PC-9 (cell line): ENCODE data around the gene IGSF21. TPM values are rescaled to one million over a fixed set of nuclear protein-coding genes. Genes with fewer than 3 reads are reported as not detected.

Experiments
- Bru-seq: library from RNA; stranded (reverse); fragments of 400-500 nt; gene quantifications from one replicate; lab custom pipeline; 2021; lab: Mats Ljungman, UMichigan
- BruChase-seq, 2 experiments: library from RNA; stranded (reverse); fragments of 400-500 nt; gene quantifications; one replicate each; lab custom pipeline; 2021; lab: Mats Ljungman, UMichigan
- BruUV-seq: library from RNA; stranded (reverse); fragments of 400-500 nt; replicated peaks from 2 replicates; lab custom pipeline; 2021; lab: Mats Ljungman, UMichigan
- CTCF ChIA-PET: fragments of 300-600 bp; sonication (Branson Sonifier 250); formaldehyde crosslinking; loops from one replicate; lab custom pipeline; 2022; ENCODE audit warnings: antibody characterized with exemption; lab: Charles Lee
- POLR2A ChIA-PET: fragments of 300-600 bp; sonication (Branson Sonifier 250); formaldehyde crosslinking; loops from one replicate; lab custom pipeline; 2022; ENCODE audit warnings: antibody characterized with exemption; ENCODE audit not compliant: unreplicated experiment; lab: Charles Lee
- DNase-seq, 2 experiments: peaks; one replicate each; pipeline versions ENCODE4 v3.0.0 to v3.0.0-alpha.2; 2015 to 2022; ENCODE audit warnings: mixed read lengths in 1 of 2
- H2AFZ ChIP-seq: fragments of 200-600 bp; sonication (generic); 2 replicates; pipeline ENCODE4 v1.8.1; 2017; ENCODE audit warnings: antibody characterized with exemption
- H3F3A ChIP-seq: fragments of 200-600 bp; sonication (generic); 2 replicates; pipeline ENCODE4 v1.8.1; 2017; ENCODE audit warnings: antibody characterized with exemption, mild to moderate bottlenecking, low read depth; ENCODE audit not compliant: insufficient read depth
- H3K27ac ChIP-seq: fragments of 200-600 bp; sonication (generic); 2 replicates; pipeline ENCODE4 v1.6.1; 2016; ENCODE audit warnings: mixed run types
- H3K27me3 ChIP-seq: fragments of 200-600 bp; sonication (generic); 2 replicates; pipeline ENCODE4 v1.6.1; 2016; ENCODE audit warnings: low read depth, mixed run types; ENCODE audit not compliant: insufficient read depth
- H3K36me3 ChIP-seq: fragments of 200-600 bp; sonication (generic); 2 replicates; pipeline ENCODE4 v1.6.1; 2016; ENCODE audit warnings: low read depth, mixed run types
- H3K4me1 ChIP-seq: fragments of 200-600 bp; sonication (generic); replicated peaks from 2 replicates; pipeline ENCODE4 v1.6.1; 2016; ENCODE audit warnings: mixed run types; ENCODE audit not compliant: insufficient read depth
- H3K4me2 ChIP-seq: fragments of 200-600 bp; sonication (generic); 2 replicates; pipeline ENCODE4 v1.6.1; 2017; ENCODE audit warnings: mixed run types
- H3K4me3 ChIP-seq: fragments of 200-600 bp; sonication (generic); 2 replicates; pipeline ENCODE4 v1.6.1; 2016; ENCODE audit warnings: mixed run types
- H3K79me2 ChIP-seq: fragments of 200-600 bp; sonication (generic); 2 replicates; pipeline ENCODE4 v1.6.1; 2017; ENCODE audit warnings: low read depth, mixed run types
- H3K9me2 ChIP-seq: fragments of 200-600 bp; sonication (generic); 2 replicates; pipeline ENCODE4 v1.8.1; 2017; ENCODE audit warnings: mild to moderate bottlenecking; ENCODE audit not compliant: insufficient read depth
- H3K9me3 ChIP-seq: fragments of 200-600 bp; sonication (generic); 2 replicates; pipeline ENCODE4 v1.8.1; 2016; ENCODE audit warnings: low read depth; ENCODE audit not compliant: insufficient read depth
- H4K20me1 ChIP-seq: fragments of 200-600 bp; sonication (generic); 2 replicates; pipeline ENCODE4 v1.8.1; 2017; ENCODE audit not compliant: insufficient read depth
- CTCF ChIP-seq: fragments of 200-600 bp; sonication (generic); conservative IDR thresholded peaks from 2 replicates; pipeline ENCODE4 v1.6.1; 2017; ENCODE audit warnings: mixed run types, antibody characterized with exemption, mild to moderate bottlenecking, moderate library complexity
- EZH2 ChIP-seq: fragments of 200-600 bp; sonication (generic); IDR thresholded peaks from 2 replicates; pipeline ENCODE4 v1.8.0; 2017; ENCODE audit warnings: antibody characterized with exemption, low read depth
- intact Hi-C: fragments of 100-400 bp; cut with micrococcal nuclease; formaldehyde crosslinking; loops from one replicate; pipeline ENCODE4 v1.10.0; 2022; ENCODE audit not compliant: unreplicated experiment
- long read RNA-seq: library from polyadenylated mRNA; stranded (forward); transcript quantifications from one replicate; pipeline ENCODE4 v2.0.0, GENCODE V29; 2022
- total RNA-seq: library from RNA; stranded (reverse); gene quantifications from 2 replicates; pipeline ENCODE4 v1.2.3, GENCODE V29; 2021

Gene IGSF21
- total RNA-seq (not detected in 2 replicates), Bru-seq, nascent RNA (percentile 0 among the genes with signal in this experiment), BruChase-seq, experiment 1, labeled RNA remaining after a 2-hour chase (not detected), BruChase-seq, experiment 2, labeled RNA remaining after a 6-hour chase (not detected)
- long read RNA-seq, result 0 reads

GRCh38 chr1:18107369-18108298 is at the start of gene IGSF21:
Gene IGSF21, plus strand, starts transcription at chr1:18107798. Its CDS starts 331 bp downstream, at chr1:18108129.
- H2AFZ ChIP-seq, result no peak within 1 kb of the TSS
- no peaks in the 10 kb centered on the region for H3F3A ChIP-seq
- peaks cover 3% of the 10 kb centered on the region; the same call in 1 of the 2 replicates for H3K27me3 ChIP-seq
- no peak within 1 kb of the TSS for H3K4me3 ChIP-seq
- no peaks in the 10 kb centered on the region for H3K36me3 ChIP-seq
- H4K20me1 ChIP-seq, result no peaks in the 10 kb centered on the region
- no peak within 1 kb of the TSS for H3K27ac ChIP-seq
- ChIA-PET POLR2A (interaction anchor here (0.7 kb wide), 1 partner anchor 699 kb away, joined by 3 read pairs; no protein-coding TSS in a partner anchor), CTCF (no interaction called here)
- no peaks in the 10 kb centered on the region for H3K4me1 ChIP-seq
- H3K79me2 ChIP-seq, result no peaks in the 10 kb centered on the region
- TF ChIP-seq EZH2 (no peak), CTCF (no peak)
- no peak within 1 kb of the TSS for H3K4me2 ChIP-seq
- H3K9me2 ChIP-seq, result no peaks in the 10 kb centered on the region
- no TSS peak for BruUV-seq
- DNase-seq, result no peak
- H3K9me3 ChIP-seq, result no peaks in the 10 kb centered on the region
- intact Hi-C loops, result no loop called here

GRCh38 chr1:18058206-18058921 is 49.2 kb upstream of the IGSF21 start:
- BruUV-seq, result no TSS peak
- CTCF ChIA-PET, result no interaction called here
- TF ChIP-seq EZH2 (no peak), CTCF (no peak)
- Histone ChIP-seq H3K27ac (no peak overlapping the region), H3K9me3 (no peaks in the 10 kb centered on the region), H4K20me1 (no peaks in the 10 kb centered on the region), H3F3A (no peaks in the 10 kb centered on the region), H3K79me2 (no peaks in the 10 kb centered on the region), H3K4me2 (no peak overlapping the region), H3K4me3 (no peak overlapping the region), H3K36me3 (no peaks in the 10 kb centered on the region), H3K27me3 (peaks cover 66% of the 10 kb centered on the region), H3K4me1 (no peaks in the 10 kb centered on the region), H2AFZ (no peak overlapping the region), H3K9me2 (no peaks in the 10 kb centered on the region)
- POLR2A ChIA-PET, result no interaction called here
- intact Hi-C loops, result no loop called here
- DNase-seq, result no peak

GRCh38 chr1:18058981-18059605 is 48.5 kb upstream of the IGSF21 start:
- H3K79me2 ChIP-seq, result no peaks in the 10 kb centered on the region
- intact Hi-C loops, result no loop called here
- BruUV-seq, result no TSS peak
- H3K9me2 ChIP-seq, result no peaks in the 10 kb centered on the region
- H2AFZ ChIP-seq, result no peak overlapping the region
- no peak overlapping the region for H3K4me3 ChIP-seq
- H3K27ac ChIP-seq, result no peak overlapping the region
- no peaks in the 10 kb centered on the region for H3F3A ChIP-seq
- H3K4me2 ChIP-seq, result no peak overlapping the region
- H3K36me3 ChIP-seq, result no peaks in the 10 kb centered on the region
- POLR2A ChIA-PET, result no interaction called here
- H4K20me1 ChIP-seq, result no peaks in the 10 kb centered on the region
- CTCF ChIA-PET, result no interaction called here
- TF ChIP-seq CTCF (no peak), EZH2 (no peak)
- no peak for DNase-seq
- H3K27me3 ChIP-seq, result peaks cover 62% of the 10 kb centered on the region
- no peaks in the 10 kb centered on the region for H3K9me3 ChIP-seq
- no peaks in the 10 kb centered on the region for H3K4me1 ChIP-seq
